GM23338 (cell line): ENCODE results near the gene CRYL1. TPM values are rescaled to one million over a fixed set of nuclear protein-coding genes. Genes with fewer than 3 reads are reported as not detected.
"Not testable (repeated sequence)": the region's sequence is repeated elsewhere in the genome, so short reads cannot be mapped to it uniquely, and the experiment has no call there.

Source experiments
- ATAC-seq: fragments of 200-7000 bp; cut with Tn5 transposase; 3 replicates; pipeline ENCODE4 v1.9.1; 2020
- DNase-seq: peaks from one replicate; pipeline ENCODE4 v3.0.0-alpha.2; 2015; ENCODE audit warnings: low spot score
- H2AFZ ChIP-seq: fragments of 200-600 bp; sonication (generic); 2 replicates; pipeline ENCODE4 v1.8.0; 2016; ENCODE audit warnings: antibody characterized with exemption, mild to moderate bottlenecking, moderate library complexity
- H3F3A ChIP-seq: fragments of 200-600 bp; sonication (generic); replicated peaks from 2 replicates; pipeline ENCODE4 v1.8.0; 2017; ENCODE audit warnings: antibody characterized with exemption, mixed run types, low read depth
- H3K27ac ChIP-seq: fragments of 200-600 bp; sonication (generic); 2 replicates; pipeline ENCODE4 v1.6.1; 2016; ENCODE audit warnings: low read depth
- H3K27me3 ChIP-seq: fragments of 200-600 bp; sonication (generic); 2 replicates; pipeline ENCODE4 v1.8.0; 2016; ENCODE audit warnings: mild to moderate bottlenecking, mixed run types, moderate library complexity; ENCODE audit not compliant: insufficient read depth
- H3K36me3 ChIP-seq: fragments of 200-600 bp; sonication (generic); 2 replicates; pipeline ENCODE4 v1.8.0; 2016; ENCODE audit warnings: mild to moderate bottlenecking; ENCODE audit not compliant: insufficient read depth
- H3K4me1 ChIP-seq: fragments of 200-600 bp; sonication (generic); 2 replicates; pipeline ENCODE4 v1.8.0; 2016; ENCODE audit warnings: mild to moderate bottlenecking, moderate library complexity; ENCODE audit not compliant: insufficient read depth
- H3K4me2 ChIP-seq: fragments of 200-600 bp; sonication (generic); 2 replicates; pipeline ENCODE4 v1.7.1; 2017; ENCODE audit warnings: mixed run types
- H3K4me3 ChIP-seq: fragments of 200-600 bp; sonication (generic); 2 replicates; pipeline ENCODE4 v1.6.1; 2016; ENCODE audit warnings: mixed run types
- H3K79me2 ChIP-seq: fragments of 200-600 bp; sonication (generic); replicated peaks from 2 replicates; pipeline ENCODE4 v1.8.0; 2017; ENCODE audit warnings: mild to moderate bottlenecking; ENCODE audit not compliant: insufficient read depth
- H3K9me2 ChIP-seq: fragments of 200-600 bp; sonication (generic); 2 replicates; pipeline ENCODE4 v1.8.0; 2017; ENCODE audit not compliant: insufficient read depth
- H4K20me1 ChIP-seq: fragments of 200-600 bp; sonication (generic); replicated peaks from 2 replicates; pipeline ENCODE4 v1.8.0; 2017; ENCODE audit warnings: mild to moderate bottlenecking; ENCODE audit not compliant: insufficient read depth
- H3K27ac Mint-ChIP-seq: 2 replicates; pipeline ENCODE4 v1.8.0; 2020; ENCODE audit warnings: inconsistent platforms, mild to moderate bottlenecking, moderate library complexity, mixed read lengths
- H3K27me3 Mint-ChIP-seq: 3 replicates; pipeline ENCODE4 v1.8.0; 2022; ENCODE audit warnings: low read depth, mild to moderate bottlenecking, moderate library complexity, mixed read lengths, inconsistent platforms; ENCODE audit not compliant: insufficient read depth, poor library complexity
- H3K36me3 Mint-ChIP-seq: 3 replicates; pipeline ENCODE4 v1.8.0; 2021; ENCODE audit warnings: low read depth, mild to moderate bottlenecking, inconsistent platforms, moderate library complexity, mixed read lengths
- H3K4me1 Mint-ChIP-seq: 3 replicates; pipeline ENCODE4 v1.8.0; 2020; ENCODE audit warnings: mild to moderate bottlenecking, inconsistent platforms, mixed read lengths
- H3K4me3 Mint-ChIP-seq: 3 replicates; pipeline ENCODE4 v1.8.0; 2021; ENCODE audit warnings: moderate library complexity, mild to moderate bottlenecking, inconsistent platforms, mixed read lengths
- H3K9me3 Mint-ChIP-seq: 3 replicates; pipeline ENCODE4 v1.8.0; 2020; ENCODE audit warnings: moderate library complexity, mild to moderate bottlenecking, inconsistent platforms, mixed read lengths
- CREB1 ChIP-seq: fragments of 250-450 bp; sonication (Bioruptor Pico); IDR thresholded peaks from 2 replicates; pipeline ENCODE4 v1.5.0; 2020; ENCODE audit warnings: low read depth, mild to moderate bottlenecking, moderate library complexity
- EZH2 ChIP-seq: fragments of 200-600 bp; sonication (generic); IDR thresholded peaks from one replicate; pipeline ENCODE4 v1.8.0; 2017; ENCODE audit warnings: antibody characterized with exemption, mild to moderate bottlenecking, low read depth; ENCODE audit not compliant: unreplicated experiment
- polyA plus RNA-seq: library from polyadenylated mRNA; unstranded; fragments of >200 nt; fragmentation: Nextera tagmentation; extraction: Ambion mirVana; gene quantifications from 2 replicates; pipeline ENCODE4 v1.2.1, GENCODE V29; 2016
- total RNA-seq: library from RNA; depleted of rRNA; stranded (reverse); fragments of >200 nt; shearing (Covaris generic); gene quantifications from 2 replicates; pipeline ENCODE4 v1.2.3, GENCODE V29; 2014
- TF ChIP-seq, protein P1 (sequence below): fragments of 250-450 bp; sonication (Bioruptor Pico); IDR thresholded peaks from 2 replicates; pipeline ENCODE4 v1.5.0; 2020; ENCODE audit warnings: mild to moderate bottlenecking, moderate library complexity

Gene CRYL1
- total and polyA plus RNA-seq, 2 experiments from 2014 or later, result 2.2 to 2.6 TPM

DNA sequence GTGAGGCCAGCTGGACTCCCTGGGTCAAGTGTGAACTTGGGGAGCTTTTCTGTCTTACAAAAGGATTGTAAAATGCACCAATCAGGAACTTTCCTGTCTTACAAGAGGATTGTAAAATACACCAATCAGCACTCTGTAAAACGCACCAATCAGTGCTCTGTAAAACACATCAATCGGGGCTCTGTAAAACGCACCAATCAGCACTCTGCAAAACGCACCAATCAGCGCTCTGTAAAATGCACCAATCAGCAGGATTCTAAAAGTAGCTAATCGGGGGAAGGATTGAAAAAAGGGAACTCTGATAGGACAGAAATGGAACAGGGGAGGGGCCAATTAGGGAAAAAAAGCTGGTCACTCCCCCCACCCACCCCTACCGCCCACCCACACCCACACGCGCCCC is 91.4 kb downstream of the CRYL1 start:
- H3K36me3 ChIP-seq, H3F3A ChIP-seq, H3K4me1 Mint-ChIP-seq, H2AFZ ChIP-seq, DNase-seq, H3K36me3 Mint-ChIP-seq, H3K9me2 ChIP-seq, H3K4me2 ChIP-seq, H3K4me3 Mint-ChIP-seq, H4K20me1 ChIP-seq, H3K9me3 Mint-ChIP-seq, H3K27ac ChIP-seq, H3K4me3 ChIP-seq, H3K27ac Mint-ChIP-seq, H3K4me1 ChIP-seq, H3K79me2 ChIP-seq, ATAC-seq: not testable (repeated sequence)
- H3K27me3 Mint-ChIP-seq, result peaks cover 20% of the 10 kb centered on the region
- peaks cover 34% of the 10 kb centered on the region for H3K27me3 ChIP-seq

DNA sequence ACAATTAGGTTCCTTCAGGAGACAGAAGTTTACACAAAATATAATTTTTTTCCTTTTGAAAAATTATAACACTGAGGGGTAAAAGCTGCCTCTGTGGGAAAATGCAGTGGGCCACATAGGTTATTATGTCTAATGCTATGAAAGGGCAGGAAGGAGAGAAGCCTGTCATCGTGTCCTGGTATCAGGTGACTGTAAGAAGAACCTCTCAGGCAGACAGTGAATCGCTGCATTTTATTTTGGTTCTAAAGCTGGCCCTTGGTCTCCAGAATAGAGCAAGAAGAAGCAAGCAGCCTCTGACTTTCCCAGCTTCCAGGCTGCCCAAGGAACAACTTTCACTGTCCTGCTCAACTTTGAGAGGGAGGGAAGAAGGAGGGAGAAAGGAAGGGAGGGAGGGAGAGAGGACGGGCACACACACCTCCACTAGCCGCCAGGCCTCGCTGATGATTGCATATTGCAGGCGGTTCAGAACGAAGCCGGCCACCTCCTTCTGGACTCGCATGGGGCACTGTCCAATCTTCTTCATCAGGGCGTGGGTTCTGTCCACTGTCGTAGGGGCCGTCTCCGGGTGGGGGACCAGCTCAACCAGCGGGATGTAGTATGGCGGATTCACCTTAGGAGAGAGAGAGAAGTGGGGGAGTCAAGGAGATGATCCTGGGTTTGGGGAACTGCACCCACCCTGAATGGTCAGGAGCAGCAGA is 93.8 kb downstream of the CRYL1 start:
- Histone ChIP-seq H3F3A (no peaks in the 10 kb centered on the region), H3K4me2 (no peak overlapping the region), H3K4me1 (peaks cover 6% of the 10 kb centered on the region), H4K20me1 (no peaks in the 10 kb centered on the region), H3K4me3 (no peak overlapping the region), H3K9me2 (no peaks in the 10 kb centered on the region), H3K27me3 (peaks cover 31% of the 10 kb centered on the region), H3K36me3 (no peaks in the 10 kb centered on the region), H2AFZ (no peak overlapping the region), H3K27ac (no peak overlapping the region), H3K79me2 (no peaks in the 10 kb centered on the region)
- TF ChIP-seq EZH2, result no peak
- TF ChIP-seq, protein P1, sequence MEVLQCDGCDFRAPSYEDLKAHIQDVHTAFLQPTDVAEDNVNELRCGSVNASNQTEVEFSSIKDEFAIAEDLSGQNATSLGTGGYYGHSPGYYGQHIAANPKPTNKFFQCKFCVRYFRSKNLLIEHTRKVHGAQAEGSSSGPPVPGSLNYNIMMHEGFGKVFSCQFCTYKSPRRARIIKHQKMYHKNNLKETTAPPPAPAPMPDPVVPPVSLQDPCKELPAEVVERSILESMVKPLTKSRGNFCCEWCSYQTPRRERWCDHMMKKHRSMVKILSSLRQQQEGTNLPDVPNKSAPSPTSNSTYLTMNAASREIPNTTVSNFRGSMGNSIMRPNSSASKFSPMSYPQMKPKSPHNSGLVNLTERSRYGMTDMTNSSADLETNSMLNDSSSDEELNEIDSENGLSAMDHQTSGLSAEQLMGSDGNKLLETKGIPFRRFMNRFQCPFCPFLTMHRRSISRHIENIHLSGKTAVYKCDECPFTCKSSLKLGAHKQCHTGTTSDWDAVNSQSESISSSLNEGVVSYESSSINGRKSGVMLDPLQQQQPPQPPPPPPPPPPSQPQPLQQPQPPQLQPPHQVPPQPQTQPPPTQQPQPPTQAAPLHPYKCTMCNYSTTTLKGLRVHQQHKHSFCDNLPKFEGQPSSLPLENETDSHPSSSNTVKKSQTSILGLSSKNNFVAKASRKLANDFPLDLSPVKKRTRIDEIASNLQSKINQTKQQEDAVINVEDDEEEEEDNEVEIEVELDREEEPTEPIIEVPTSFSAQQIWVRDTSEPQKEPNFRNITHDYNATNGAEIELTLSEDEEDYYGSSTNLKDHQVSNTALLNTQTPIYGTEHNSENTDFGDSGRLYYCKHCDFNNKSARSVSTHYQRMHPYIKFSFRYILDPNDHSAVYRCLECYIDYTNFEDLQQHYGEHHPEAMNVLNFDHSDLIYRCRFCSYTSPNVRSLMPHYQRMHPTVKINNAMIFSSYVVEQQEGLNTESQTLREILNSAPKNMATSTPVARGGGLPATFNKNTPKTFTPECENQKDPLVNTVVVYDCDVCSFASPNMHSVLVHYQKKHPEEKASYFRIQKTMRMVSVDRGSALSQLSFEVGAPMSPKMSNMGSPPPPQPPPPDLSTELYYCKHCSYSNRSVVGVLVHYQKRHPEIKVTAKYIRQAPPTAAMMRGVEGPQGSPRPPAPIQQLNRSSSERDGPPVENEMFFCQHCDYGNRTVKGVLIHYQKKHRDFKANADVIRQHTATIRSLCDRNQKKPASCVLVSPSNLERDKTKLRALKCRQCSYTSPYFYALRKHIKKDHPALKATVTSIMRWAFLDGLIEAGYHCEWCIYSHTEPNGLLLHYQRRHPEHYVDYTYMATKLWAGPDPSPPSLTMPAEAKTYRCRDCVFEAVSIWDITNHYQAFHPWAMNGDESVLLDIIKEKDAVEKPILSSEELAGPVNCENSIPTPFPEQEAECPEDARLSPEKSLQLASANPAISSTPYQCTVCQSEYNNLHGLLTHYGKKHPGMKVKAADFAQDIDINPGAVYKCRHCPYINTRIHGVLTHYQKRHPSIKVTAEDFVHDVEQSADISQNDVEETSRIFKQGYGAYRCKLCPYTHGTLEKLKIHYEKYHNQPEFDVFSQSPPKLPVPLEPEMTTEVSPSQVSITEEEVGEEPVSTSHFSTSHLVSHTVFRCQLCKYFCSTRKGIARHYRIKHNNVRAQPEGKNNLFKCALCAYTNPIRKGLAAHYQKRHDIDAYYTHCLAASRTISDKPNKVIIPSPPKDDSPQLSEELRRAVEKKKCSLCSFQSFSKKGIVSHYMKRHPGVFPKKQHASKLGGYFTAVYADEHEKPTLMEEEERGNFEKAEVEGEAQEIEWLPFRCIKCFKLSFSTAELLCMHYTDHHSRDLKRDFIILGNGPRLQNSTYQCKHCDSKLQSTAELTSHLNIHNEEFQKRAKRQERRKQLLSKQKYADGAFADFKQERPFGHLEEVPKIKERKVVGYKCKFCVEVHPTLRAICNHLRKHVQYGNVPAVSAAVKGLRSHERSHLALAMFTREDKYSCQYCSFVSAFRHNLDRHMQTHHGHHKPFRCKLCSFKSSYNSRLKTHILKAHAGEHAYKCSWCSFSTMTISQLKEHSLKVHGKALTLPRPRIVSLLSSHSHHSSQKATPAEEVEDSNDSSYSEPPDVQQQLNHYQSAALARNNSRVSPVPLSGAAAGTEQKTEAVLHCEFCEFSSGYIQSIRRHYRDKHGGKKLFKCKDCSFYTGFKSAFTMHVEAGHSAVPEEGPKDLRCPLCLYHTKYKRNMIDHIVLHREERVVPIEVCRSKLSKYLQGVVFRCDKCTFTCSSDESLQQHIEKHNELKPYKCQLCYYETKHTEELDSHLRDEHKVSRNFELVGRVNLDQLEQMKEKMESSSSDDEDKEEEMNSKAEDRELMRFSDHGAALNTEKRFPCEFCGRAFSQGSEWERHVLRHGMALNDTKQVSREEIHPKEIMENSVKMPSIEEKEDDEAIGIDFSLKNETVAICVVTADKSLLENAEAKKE, result no peak
- TF ChIP-seq CREB1 (CRISPR knock-in tag), result no peak
- Mint-ChIP-seq H3K4me3 (no peak overlapping the region), H3K27ac (no peak overlapping the region), H3K27me3 (peaks cover 18% of the 10 kb centered on the region), H3K9me3 (peaks cover 3% of the 10 kb centered on the region; the same call in 1 of the 3 replicates), H3K36me3 (0 out of 3 replicates have a peak, but pooled peaks cover 3% of the 10 kb centered on the region), H3K4me1 (peaks cover 5% of the 10 kb centered on the region; the same call in 2 of the 3 replicates)
- DNase-seq, result no peak
- no peak for ATAC-seq
